SK-N-SH (cell line): Measurements from ENCODE around the gene GLA. TPM values are rescaled to one million over a fixed set of nuclear protein-coding genes. Genes with fewer than 3 reads are reported as not detected.

ENCODE experiments used
- CTCF ChIA-PET: fragments of 300-600, 350-600 bp; formaldehyde crosslinking; extraction: SDS; loops from one replicate; lab custom pipeline; 2021; lab: Yijun Ruan, JAX
- POLR2A ChIA-PET: fragments of 350-600 bp; sonication (Branson Sonifier 250); formaldehyde crosslinking; extraction: SDS; loops from one replicate; lab custom pipeline; 2020; ENCODE audit warnings: antibody characterized with exemption, inconsistent platforms; lab: Yijun Ruan, JAX
- DNase-seq: peaks from one replicate; pipeline ENCODE4 v3.0.0; 2012
- H2AFZ ChIP-seq: fragments of 200-600 bp; sonication (generic); 2 replicates; pipeline ENCODE4 v1.8.1; 2016; ENCODE audit warnings: antibody characterized with exemption, mild to moderate bottlenecking, low read depth
- H3F3A ChIP-seq: fragments of 200-600 bp; sonication (generic); replicated peaks from 2 replicates; pipeline ENCODE3; 2016; ENCODE audit warnings: antibody characterized with exemption, mild to moderate bottlenecking; ENCODE audit not compliant: insufficient read depth
- H3K27ac ChIP-seq, 2 experiments: fragments of 200-500 bp in 1 of 2; fragments of 200-600 bp in 1 of 2; sonication (Bioruptor generic) in 1 of 2; sonication (generic), shearing (Covaris generic) in 1 of 2; 2 replicates each; pipeline versions ENCODE4 v1.5.1 to v1.6.1; 2014 to 2016; ENCODE audit warnings: low read depth in 2 of 2, inconsistent platforms in 1 of 2, low read length in 1 of 2, mild to moderate bottlenecking in 1 of 2, mixed read lengths in 1 of 2
- H3K27me3 ChIP-seq: fragments of 200-600 bp; sonication (generic), shearing (Covaris generic); 2 replicates; pipeline ENCODE4 v1.6.1; 2016; ENCODE audit warnings: mixed run types; ENCODE audit not compliant: insufficient read depth
- H3K36me3 ChIP-seq, 2 experiments: fragments of 200-500 bp in 1 of 2; fragments of 200-600 bp in 1 of 2; sonication (Bioruptor generic) in 1 of 2; sonication (generic) in 1 of 2; replicated peaks in 1 of 2; 2 replicates each; pipeline versions ENCODE3 to v1.5.1; 2014 to 2016; ENCODE audit warnings: low read length in 1 of 2, mild to moderate bottlenecking in 1 of 2; ENCODE audit not compliant: insufficient read depth in 2 of 2, control insufficient read depth in 1 of 2
- H3K4me1 ChIP-seq, 2 experiments: fragments of 200-500 bp in 1 of 2; fragments of 200-600 bp in 1 of 2; sonication (Bioruptor generic) in 1 of 2; sonication (generic), shearing (Covaris generic) in 1 of 2; 2 replicates each; pipeline versions ENCODE4 v1.5.1 to v1.6.1; 2014 to 2016; ENCODE audit warnings: low read depth in 1 of 2, low read length in 1 of 2, mixed run types in 1 of 2; ENCODE audit not compliant: insufficient read depth in 2 of 2, control insufficient read depth in 1 of 2
- H3K4me2 ChIP-seq: fragments of 200-600 bp; sonication (generic), shearing (Covaris generic); 2 replicates; pipeline ENCODE4 v1.6.1; 2017; ENCODE audit warnings: mixed run types
- H3K4me3 ChIP-seq, 2 experiments: fragments of 200-500 bp in 1 of 2; fragments of 200-600 bp in 1 of 2; sonication (Bioruptor generic) in 1 of 2; sonication (generic), shearing (Covaris generic) in 1 of 2; 2 replicates each; pipeline versions ENCODE4 v1.5.1 to v1.8.1; 2014 to 2016; ENCODE audit warnings: low read depth in 2 of 2, inconsistent platforms in 1 of 2, low read length in 1 of 2, mild to moderate bottlenecking in 1 of 2, mixed read lengths in 1 of 2, moderate library complexity in 1 of 2
- H3K79me2 ChIP-seq: fragments of 200-600 bp; sonication (generic); 2 replicates; pipeline ENCODE4 v1.8.1; 2017; ENCODE audit warnings: mild to moderate bottlenecking; ENCODE audit not compliant: insufficient read depth
- H3K9ac ChIP-seq: fragments of 200-600 bp; sonication (generic); 2 replicates; pipeline ENCODE4 v1.6.1; 2017; ENCODE audit warnings: mixed run types
- H3K9me2 ChIP-seq: fragments of 200-600 bp; sonication (generic); 2 replicates; pipeline ENCODE4 v1.6.1; 2017; ENCODE audit warnings: mixed run types
- H3K9me3 ChIP-seq: fragments of 200-600 bp; sonication (generic); 2 replicates; pipeline ENCODE4 v1.6.1; 2017; ENCODE audit warnings: mixed run types, mild to moderate bottlenecking, moderate library complexity
- H4K20me1 ChIP-seq: fragments of 200-600 bp; sonication (generic); 2 replicates; pipeline ENCODE4 v1.6.1; 2017; ENCODE audit warnings: mild to moderate bottlenecking, mixed run types; ENCODE audit not compliant: insufficient read depth
- ELF1 ChIP-seq: IDR thresholded peaks from 2 replicates; pipeline ENCODE4 v1.4.0; 2012
- EP300 ChIP-seq, 2 experiments: IDR thresholded peaks; 2 replicates each; pipeline versions ENCODE4 v1.4.0 to v1.6.1; 2012; ENCODE audit warnings: borderline replicate concordance in 1 of 2, low read depth in 1 of 2, low read length in 1 of 2
- FOSL2 ChIP-seq: IDR thresholded peaks from 2 replicates; pipeline ENCODE4 v1.4.0; 2012; ENCODE audit warnings: low read depth, mild to moderate bottlenecking, moderate library complexity, borderline replicate concordance
- FOXJ3 ChIP-seq: sonication (generic); formaldehyde crosslinking; IDR thresholded peaks from 2 replicates; pipeline ENCODE4 v1.5.1; 2020; ENCODE audit warnings: mild to moderate bottlenecking, missing genetic modification reagents
- GABPA ChIP-seq: IDR thresholded peaks from 2 replicates; pipeline ENCODE4 v1.4.0; 2012; ENCODE audit warnings: low read depth, mild to moderate bottlenecking
- MXI1 ChIP-seq: IDR thresholded peaks from 2 replicates; pipeline ENCODE4 v1.6.1; 2012; ENCODE audit warnings: mild to moderate bottlenecking, low read depth, low read length, improper control_type of control experiment
- NRF1 ChIP-seq: IDR thresholded peaks from 2 replicates; pipeline ENCODE4 v1.6.1; 2012; ENCODE audit warnings: low read depth, mild to moderate bottlenecking, low read length
- POLR2AphosphoS5 ChIP-seq: IDR thresholded peaks from 2 replicates; pipeline ENCODE4 v1.6.1; 2012; ENCODE audit warnings: low read depth, low read length
- RAD21 ChIP-seq: IDR thresholded peaks from 2 replicates; pipeline ENCODE4 v1.6.1; 2012; ENCODE audit warnings: mild to moderate bottlenecking, low read length
- RXRA ChIP-seq: IDR thresholded peaks from 2 replicates; pipeline ENCODE4 v1.4.0; 2012; ENCODE audit warnings: low read depth, mild to moderate bottlenecking, borderline replicate concordance
- SIN3A ChIP-seq: IDR thresholded peaks from 2 replicates; pipeline ENCODE4 v1.6.1; 2012; ENCODE audit warnings: low read depth, mild to moderate bottlenecking, low read length, moderate library complexity, borderline replicate concordance
- TAF1 ChIP-seq: IDR thresholded peaks from 2 replicates; pipeline ENCODE4 v1.6.1; 2012; ENCODE audit warnings: low read depth, mild to moderate bottlenecking, low read length, moderate library complexity, borderline replicate concordance
- TCF12 ChIP-seq: IDR thresholded peaks from 2 replicates; pipeline ENCODE4 v1.4.0; 2012
- TEAD4 ChIP-seq: IDR thresholded peaks from 2 replicates; pipeline ENCODE4 v1.4.0; 2012; ENCODE audit warnings: mild to moderate bottlenecking, borderline replicate concordance; ENCODE audit not compliant: insufficient read depth
- WGBS: methylation state at CpG from one replicate; pipeline ENCODE4 v1.1.6; 2017; ENCODE audit warnings: low lambda C conversion rate; 5-methylcytosine and 5-hydroxymethylcytosine counted together
- polyA plus RNA-seq, 3 experiments: library from polyadenylated mRNA; depleted of rRNA; stranded (reverse); fragments of >200 nt; gene quantifications; 2 replicates each; pipeline ENCODE4 v1.2.3, GENCODE V29; 2012
- TF ChIP-seq, protein P1 (sequence below): fragments of 150-350 bp; IDR thresholded peaks from 2 replicates; pipeline ENCODE4 v1.6.1; 2017; ENCODE audit warnings: antibody characterized with exemption, low read length, low read depth, borderline replicate concordance
- TF ChIP-seq, protein P2 (sequence below): IDR thresholded peaks from 2 replicates; pipeline ENCODE4; 2012
- TF ChIP-seq, protein P3 (sequence below): IDR thresholded peaks from 2 replicates; pipeline ENCODE4 v1.4.0; 2012; ENCODE audit warnings: low read depth, borderline replicate concordance
- TF ChIP-seq, protein P4 (sequence below): fragments of 150-350 bp; IDR thresholded peaks from 2 replicates; pipeline ENCODE4 v1.6.1; 2016; ENCODE audit warnings: mild to moderate bottlenecking, low read depth, low read length
- TF ChIP-seq, protein P5 (sequence below): IDR thresholded peaks from 2 replicates; pipeline ENCODE4 v1.4.0; 2012; ENCODE audit warnings: low read depth, borderline replicate concordance

Gene GLA
- polyA plus RNA-seq, 1 of the 3 experiments (the other 2 are of a cell fraction): 20.4 TPM

DNA sequence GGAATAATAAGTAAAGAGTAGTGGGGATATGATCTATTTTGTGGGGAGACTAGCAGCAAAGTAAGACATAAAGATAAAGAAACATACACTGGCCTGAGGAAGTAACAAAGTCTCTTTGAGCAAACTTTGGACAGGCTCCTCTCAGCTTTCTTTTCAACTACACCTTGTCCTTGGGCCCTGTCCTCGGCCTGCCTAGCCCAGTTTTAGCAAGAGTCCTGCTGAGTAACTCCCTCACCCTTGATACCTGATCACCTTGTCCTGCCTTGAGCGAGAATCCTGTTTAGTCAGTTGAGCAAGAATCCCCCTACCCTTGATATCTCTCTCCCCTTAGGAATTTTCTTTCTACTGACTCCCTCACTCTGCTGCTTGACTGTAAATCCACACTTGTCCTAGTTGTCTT lies 11.8 kb upstream of the GLA start:
- no peak for TF ChIP-seq RAD21
- no peak for TF ChIP-seq RXRA
- no peak for TF ChIP-seq GABPA
- no peak for TF ChIP-seq FOSL2
- TF ChIP-seq, protein P1, sequence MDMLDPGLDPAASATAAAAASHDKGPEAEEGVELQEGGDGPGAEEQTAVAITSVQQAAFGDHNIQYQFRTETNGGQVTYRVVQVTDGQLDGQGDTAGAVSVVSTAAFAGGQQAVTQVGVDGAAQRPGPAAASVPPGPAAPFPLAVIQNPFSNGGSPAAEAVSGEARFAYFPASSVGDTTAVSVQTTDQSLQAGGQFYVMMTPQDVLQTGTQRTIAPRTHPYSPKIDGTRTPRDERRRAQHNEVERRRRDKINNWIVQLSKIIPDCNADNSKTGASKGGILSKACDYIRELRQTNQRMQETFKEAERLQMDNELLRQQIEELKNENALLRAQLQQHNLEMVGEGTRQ: no peak
- TF ChIP-seq, protein P2, sequence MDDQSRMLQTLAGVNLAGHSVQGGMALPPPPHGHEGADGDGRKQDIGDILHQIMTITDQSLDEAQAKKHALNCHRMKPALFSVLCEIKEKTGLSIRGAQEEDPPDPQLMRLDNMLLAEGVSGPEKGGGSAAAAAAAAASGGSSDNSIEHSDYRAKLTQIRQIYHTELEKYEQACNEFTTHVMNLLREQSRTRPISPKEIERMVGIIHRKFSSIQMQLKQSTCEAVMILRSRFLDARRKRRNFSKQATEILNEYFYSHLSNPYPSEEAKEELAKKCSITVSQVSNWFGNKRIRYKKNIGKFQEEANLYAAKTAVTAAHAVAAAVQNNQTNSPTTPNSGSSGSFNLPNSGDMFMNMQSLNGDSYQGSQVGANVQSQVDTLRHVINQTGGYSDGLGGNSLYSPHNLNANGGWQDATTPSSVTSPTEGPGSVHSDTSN: no peak
- no peak for TF ChIP-seq POLR2AphosphoS5
- TF ChIP-seq FOXJ3 (CRISPR knock-in tag): no peak
- TF ChIP-seq SIN3A: no peak
- no peak for TF ChIP-seq ELF1
- Histone ChIP-seq H3K4me1 (peaks cover 0 to 6% of the 10 kb centered on the region in 2 experiments; a peak in 2 of 4 replicates), H3K27ac (no peak overlapping the region), H3K27me3 (no peaks in the 10 kb centered on the region), H3K9me3 (no peaks in the 10 kb centered on the region), H3K4me2 (no peak overlapping the region), H3K4me3 (no peak overlapping the region), H3K79me2 (no peaks in the 10 kb centered on the region), H4K20me1 (no peaks in the 10 kb centered on the region), H3K9me2 (no peaks in the 10 kb centered on the region), H3F3A (peaks cover 8% of the 10 kb centered on the region), H2AFZ (no peak overlapping the region), H3K9ac (no peak overlapping the region), H3K36me3 (peaks cover 0 to under 1% of the 10 kb centered on the region in 2 experiments)
- POLR2A ChIA-PET: interaction anchor here (2.4 kb wide), 1 partner anchor 29 kb away, joined by 15 read pairs; the partner anchor contains the start of gene RPL36A
- 87% methylated on average over 2 of the region's 2 CpGs for WGBS
- CTCF ChIA-PET: no interaction called here
- no peak for DNase-seq

DNA sequence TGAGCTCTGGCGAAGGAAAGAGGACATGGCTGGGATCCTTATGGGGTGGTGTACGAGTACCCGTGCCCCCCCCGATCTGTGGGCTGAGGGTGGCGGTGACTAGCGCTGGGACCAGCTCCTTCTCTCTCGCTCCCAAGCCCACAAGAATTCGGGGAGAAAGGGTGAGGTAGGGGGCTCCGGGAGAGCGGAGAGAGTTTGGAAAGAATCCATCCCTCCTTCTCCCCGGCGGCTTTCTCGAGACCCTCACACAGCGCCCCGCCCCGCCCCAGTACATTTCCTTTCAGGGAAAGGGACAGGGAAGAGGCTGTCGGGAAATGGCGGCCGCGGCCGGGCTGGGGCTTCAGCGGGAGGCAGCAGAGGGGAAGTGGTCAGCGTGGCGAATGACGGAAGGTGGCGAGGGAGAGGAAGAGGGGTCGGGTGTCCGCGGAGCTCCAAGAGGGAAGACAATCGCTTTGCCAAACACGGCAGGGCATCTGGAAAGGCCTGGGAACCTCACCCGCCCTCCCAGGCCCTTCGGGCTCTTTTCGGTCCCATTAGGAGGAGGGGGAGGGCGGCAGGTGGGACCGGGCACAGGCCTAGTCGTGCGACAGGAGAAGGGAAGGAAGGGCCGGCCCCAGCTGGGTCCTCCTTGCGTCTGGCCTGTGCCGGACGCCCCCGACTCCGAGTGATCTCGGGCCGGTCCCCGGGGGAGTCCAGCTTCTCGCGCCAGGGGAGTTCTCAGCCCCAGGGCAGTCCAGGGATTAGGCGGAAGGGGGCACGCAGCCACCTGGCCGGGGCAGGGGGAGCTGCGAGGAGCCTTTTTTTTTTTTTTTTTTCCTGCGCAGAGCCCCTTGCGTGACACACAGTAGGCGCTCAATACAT lies 10.5 kb upstream of the GLA start:
- 13% methylated on average over 48 of the region's 56 CpGs for WGBS
- peak overlapping the region; percentile 75 for H3K4me2 ChIP-seq
- peaks cover under 1% of the 10 kb centered on the region; the same call in 1 of the 2 replicates for H3K79me2 ChIP-seq
- H3K9ac ChIP-seq: peak overlapping the region; percentile 61
- H3K27ac ChIP-seq: peak overlapping the region in 1 of 2 experiments; percentile 68; a peak in 2 of 4 replicates
- H3K4me3 ChIP-seq: peak overlapping the region; percentile 51 to 54; a peak in 3 of 4 replicates
- CTCF ChIA-PET: interaction anchor here (1.1 to 2.2 kb wide), 3 partner anchors 11 to 84 kb away, joined by 3 to 6 read pairs (median 5); partner anchors contain the start of genes GLA and HNRNPH2
- H3F3A ChIP-seq: peaks cover 13% of the 10 kb centered on the region
- POLR2A ChIA-PET: interaction anchor here (0.7 to 2.4 kb wide), 2 partner anchors 28 to 1837 kb away, joined by 3 to 15 read pairs; partner anchors contain the start of genes RPL36A and TCEAL8
- peaks cover 0 to 6% of the 10 kb centered on the region in 2 experiments; a peak in 2 of 4 replicates for H3K4me1 ChIP-seq
- no peaks in the 10 kb centered on the region for H3K9me2 ChIP-seq
- H4K20me1 ChIP-seq: no peaks in the 10 kb centered on the region
- peaks cover 10 to 13% of the 10 kb centered on the region in 2 experiments for H3K36me3 ChIP-seq
- H3K9me3 ChIP-seq: no peaks in the 10 kb centered on the region
- peak; percentile 74 for DNase-seq
- H2AFZ ChIP-seq: peak overlapping the region; percentile 97
- H3K27me3 ChIP-seq: no peaks in the 10 kb centered on the region
- no peak for TF ChIP-seq TEAD4
- no peak for TF ChIP-seq ELF1
- peak; percentile 74 for TF ChIP-seq TAF1
- TF ChIP-seq POLR2AphosphoS5: no peak
- TF ChIP-seq TCF12: no peak
- TF ChIP-seq NRF1: no peak
- TF ChIP-seq, protein P3, sequence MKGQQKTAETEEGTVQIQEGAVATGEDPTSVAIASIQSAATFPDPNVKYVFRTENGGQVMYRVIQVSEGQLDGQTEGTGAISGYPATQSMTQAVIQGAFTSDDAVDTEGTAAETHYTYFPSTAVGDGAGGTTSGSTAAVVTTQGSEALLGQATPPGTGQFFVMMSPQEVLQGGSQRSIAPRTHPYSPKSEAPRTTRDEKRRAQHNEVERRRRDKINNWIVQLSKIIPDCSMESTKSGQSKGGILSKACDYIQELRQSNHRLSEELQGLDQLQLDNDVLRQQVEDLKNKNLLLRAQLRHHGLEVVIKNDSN: no peak
- TF ChIP-seq MXI1: 0 out of 2 replicates have a peak, but pooled peaks have one; percentile 15
- TF ChIP-seq, protein P4, sequence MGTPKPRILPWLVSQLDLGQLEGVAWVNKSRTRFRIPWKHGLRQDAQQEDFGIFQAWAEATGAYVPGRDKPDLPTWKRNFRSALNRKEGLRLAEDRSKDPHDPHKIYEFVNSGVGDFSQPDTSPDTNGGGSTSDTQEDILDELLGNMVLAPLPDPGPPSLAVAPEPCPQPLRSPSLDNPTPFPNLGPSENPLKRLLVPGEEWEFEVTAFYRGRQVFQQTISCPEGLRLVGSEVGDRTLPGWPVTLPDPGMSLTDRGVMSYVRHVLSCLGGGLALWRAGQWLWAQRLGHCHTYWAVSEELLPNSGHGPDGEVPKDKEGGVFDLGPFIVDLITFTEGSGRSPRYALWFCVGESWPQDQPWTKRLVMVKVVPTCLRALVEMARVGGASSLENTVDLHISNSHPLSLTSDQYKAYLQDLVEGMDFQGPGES: no peak
- TF ChIP-seq, protein P5, sequence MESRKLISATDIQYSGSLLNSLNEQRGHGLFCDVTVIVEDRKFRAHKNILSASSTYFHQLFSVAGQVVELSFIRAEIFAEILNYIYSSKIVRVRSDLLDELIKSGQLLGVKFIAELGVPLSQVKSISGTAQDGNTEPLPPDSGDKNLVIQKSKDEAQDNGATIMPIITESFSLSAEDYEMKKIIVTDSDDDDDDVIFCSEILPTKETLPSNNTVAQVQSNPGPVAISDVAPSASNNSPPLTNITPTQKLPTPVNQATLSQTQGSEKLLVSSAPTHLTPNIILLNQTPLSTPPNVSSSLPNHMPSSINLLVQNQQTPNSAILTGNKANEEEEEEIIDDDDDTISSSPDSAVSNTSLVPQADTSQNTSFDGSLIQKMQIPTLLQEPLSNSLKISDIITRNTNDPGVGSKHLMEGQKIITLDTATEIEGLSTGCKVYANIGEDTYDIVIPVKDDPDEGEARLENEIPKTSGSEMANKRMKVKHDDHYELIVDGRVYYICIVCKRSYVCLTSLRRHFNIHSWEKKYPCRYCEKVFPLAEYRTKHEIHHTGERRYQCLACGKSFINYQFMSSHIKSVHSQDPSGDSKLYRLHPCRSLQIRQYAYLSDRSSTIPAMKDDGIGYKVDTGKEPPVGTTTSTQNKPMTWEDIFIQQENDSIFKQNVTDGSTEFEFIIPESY: no peak
- TF ChIP-seq EP300 (IDR thresholded peaks at IDR 0.05; ENCODE audit: borderline replicate concordance in 1 of 2, low read depth in 1 of 2, low read length in 1 of 2): no peak
